ENCODE data around the gene CEP85. TPM values are rescaled to one million over a fixed set of nuclear protein-coding genes. Genes with fewer than 3 reads are reported as not detected.

CEP85 gene
- total and polyA plus RNA-seq, 4 donors = 2.6 to 14.6 (median 5.3) TPM

DNA sequence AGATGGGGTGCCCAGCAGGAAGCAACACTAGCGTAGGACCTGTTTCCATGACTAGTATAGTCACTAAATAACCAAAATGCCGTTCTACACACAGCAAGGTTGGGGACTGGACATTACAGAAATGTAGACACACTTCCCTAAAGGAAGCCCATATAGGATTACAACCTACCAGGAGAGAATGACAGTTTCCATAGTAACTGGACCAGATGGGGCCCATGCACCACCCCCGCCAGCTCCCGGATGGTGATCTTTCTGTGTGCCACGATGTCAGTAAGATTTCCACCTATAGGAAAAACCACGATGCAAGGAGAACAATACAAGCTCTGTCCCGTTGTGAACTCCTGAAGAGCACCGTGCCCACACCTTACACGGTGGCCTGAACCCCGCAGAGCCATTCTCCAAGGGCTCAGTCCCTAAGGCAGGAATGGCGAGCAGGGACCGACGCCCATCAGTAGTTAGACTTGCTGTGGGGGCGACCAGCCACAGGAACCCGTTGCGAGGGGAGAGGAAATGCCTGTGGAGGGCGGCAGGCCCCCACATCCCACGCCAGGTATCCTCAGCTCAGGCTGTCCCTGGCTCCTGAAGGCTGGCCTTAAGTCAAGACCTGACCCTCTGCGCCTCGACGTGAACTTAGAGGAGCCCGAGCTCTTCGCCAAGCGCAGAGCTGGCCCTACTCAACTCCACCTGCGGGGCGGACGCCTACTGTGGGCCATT, 13.6 kb upstream of the CEP85 start:
- no peaks in the 10 kb centered on the region for H3K27me3 ChIP-seq (ENCODE audit: control insufficient read depth in 4 of 4, insufficient read depth in 4 of 4, low read length in 3 of 4)
- H3K36me3 ChIP-seq (ENCODE audit: control insufficient read depth in 4 of 4, insufficient read depth in 3 of 4, low read depth in 1 of 4, low read length in 3 of 4) = no peaks in the 10 kb centered on the region
- no peak overlapping the region for H3K9ac ChIP-seq (ENCODE audit: low read depth in 1 of 2, low read length in 2 of 2)
- no peak overlapping the region for H3K4me3 ChIP-seq (ENCODE audit: low read depth in 1 of 3, low read length in 3 of 3)
- H3K27ac ChIP-seq (ENCODE audit: low read depth in 1 of 2, low read length in 2 of 2) = no peak overlapping the region
- TF ChIP-seq, protein P1, sequence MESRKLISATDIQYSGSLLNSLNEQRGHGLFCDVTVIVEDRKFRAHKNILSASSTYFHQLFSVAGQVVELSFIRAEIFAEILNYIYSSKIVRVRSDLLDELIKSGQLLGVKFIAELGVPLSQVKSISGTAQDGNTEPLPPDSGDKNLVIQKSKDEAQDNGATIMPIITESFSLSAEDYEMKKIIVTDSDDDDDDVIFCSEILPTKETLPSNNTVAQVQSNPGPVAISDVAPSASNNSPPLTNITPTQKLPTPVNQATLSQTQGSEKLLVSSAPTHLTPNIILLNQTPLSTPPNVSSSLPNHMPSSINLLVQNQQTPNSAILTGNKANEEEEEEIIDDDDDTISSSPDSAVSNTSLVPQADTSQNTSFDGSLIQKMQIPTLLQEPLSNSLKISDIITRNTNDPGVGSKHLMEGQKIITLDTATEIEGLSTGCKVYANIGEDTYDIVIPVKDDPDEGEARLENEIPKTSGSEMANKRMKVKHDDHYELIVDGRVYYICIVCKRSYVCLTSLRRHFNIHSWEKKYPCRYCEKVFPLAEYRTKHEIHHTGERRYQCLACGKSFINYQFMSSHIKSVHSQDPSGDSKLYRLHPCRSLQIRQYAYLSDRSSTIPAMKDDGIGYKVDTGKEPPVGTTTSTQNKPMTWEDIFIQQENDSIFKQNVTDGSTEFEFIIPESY (IDR thresholded peaks at IDR 0.05) = no peak
- TF ChIP-seq RAD21 (IDR thresholded peaks at IDR 0.05) (no peak), NR2F2 (IDR thresholded peaks at IDR 0.05) (no peak), JUND (IDR thresholded peaks at IDR 0.05) (no peak), EGR1 (IDR thresholded peaks at IDR 0.05; ENCODE audit: low read depth in 2 of 2) (no peak), RXRA (IDR thresholded peaks at IDR 0.05) (no peak), GABPA (IDR thresholded peaks at IDR 0.05 in 1 of 2, conservative IDR thresholded peaks at IDR 0.05 in 1 of 2) (no peak), HNF4A (conservative IDR thresholded peaks at IDR 0.05) (no peak), HNF4G (IDR thresholded peaks at IDR 0.05) (no peak), FOXA2 (IDR thresholded peaks at IDR 0.05) (no peak), FOXA1 (IDR thresholded peaks at IDR 0.05) (no peak), TAF1 (conservative IDR thresholded peaks at IDR 0.05) (no peak), YY1 (IDR thresholded peaks at IDR 0.05) (no peak), SP1 (IDR thresholded peaks at IDR 0.05) (no peak)
- TF ChIP-seq, protein P2, sequence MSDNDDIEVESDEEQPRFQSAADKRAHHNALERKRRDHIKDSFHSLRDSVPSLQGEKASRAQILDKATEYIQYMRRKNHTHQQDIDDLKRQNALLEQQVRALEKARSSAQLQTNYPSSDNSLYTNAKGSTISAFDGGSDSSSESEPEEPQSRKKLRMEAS (IDR thresholded peaks at IDR 0.05) = no peak
- TF ChIP-seq, protein P3, sequence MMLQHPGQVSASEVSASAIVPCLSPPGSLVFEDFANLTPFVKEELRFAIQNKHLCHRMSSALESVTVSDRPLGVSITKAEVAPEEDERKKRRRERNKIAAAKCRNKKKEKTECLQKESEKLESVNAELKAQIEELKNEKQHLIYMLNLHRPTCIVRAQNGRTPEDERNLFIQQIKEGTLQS (IDR thresholded peaks at IDR 0.05) = no peak
- TF ChIP-seq, protein P4, sequence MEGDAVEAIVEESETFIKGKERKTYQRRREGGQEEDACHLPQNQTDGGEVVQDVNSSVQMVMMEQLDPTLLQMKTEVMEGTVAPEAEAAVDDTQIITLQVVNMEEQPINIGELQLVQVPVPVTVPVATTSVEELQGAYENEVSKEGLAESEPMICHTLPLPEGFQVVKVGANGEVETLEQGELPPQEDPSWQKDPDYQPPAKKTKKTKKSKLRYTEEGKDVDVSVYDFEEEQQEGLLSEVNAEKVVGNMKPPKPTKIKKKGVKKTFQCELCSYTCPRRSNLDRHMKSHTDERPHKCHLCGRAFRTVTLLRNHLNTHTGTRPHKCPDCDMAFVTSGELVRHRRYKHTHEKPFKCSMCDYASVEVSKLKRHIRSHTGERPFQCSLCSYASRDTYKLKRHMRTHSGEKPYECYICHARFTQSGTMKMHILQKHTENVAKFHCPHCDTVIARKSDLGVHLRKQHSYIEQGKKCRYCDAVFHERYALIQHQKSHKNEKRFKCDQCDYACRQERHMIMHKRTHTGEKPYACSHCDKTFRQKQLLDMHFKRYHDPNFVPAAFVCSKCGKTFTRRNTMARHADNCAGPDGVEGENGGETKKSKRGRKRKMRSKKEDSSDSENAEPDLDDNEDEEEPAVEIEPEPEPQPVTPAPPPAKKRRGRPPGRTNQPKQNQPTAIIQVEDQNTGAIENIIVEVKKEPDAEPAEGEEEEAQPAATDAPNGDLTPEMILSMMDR (IDR thresholded peaks at IDR 0.05; ENCODE audit: low read depth, low read length, missing input control) = no peak
- TF ChIP-seq, protein P5, sequence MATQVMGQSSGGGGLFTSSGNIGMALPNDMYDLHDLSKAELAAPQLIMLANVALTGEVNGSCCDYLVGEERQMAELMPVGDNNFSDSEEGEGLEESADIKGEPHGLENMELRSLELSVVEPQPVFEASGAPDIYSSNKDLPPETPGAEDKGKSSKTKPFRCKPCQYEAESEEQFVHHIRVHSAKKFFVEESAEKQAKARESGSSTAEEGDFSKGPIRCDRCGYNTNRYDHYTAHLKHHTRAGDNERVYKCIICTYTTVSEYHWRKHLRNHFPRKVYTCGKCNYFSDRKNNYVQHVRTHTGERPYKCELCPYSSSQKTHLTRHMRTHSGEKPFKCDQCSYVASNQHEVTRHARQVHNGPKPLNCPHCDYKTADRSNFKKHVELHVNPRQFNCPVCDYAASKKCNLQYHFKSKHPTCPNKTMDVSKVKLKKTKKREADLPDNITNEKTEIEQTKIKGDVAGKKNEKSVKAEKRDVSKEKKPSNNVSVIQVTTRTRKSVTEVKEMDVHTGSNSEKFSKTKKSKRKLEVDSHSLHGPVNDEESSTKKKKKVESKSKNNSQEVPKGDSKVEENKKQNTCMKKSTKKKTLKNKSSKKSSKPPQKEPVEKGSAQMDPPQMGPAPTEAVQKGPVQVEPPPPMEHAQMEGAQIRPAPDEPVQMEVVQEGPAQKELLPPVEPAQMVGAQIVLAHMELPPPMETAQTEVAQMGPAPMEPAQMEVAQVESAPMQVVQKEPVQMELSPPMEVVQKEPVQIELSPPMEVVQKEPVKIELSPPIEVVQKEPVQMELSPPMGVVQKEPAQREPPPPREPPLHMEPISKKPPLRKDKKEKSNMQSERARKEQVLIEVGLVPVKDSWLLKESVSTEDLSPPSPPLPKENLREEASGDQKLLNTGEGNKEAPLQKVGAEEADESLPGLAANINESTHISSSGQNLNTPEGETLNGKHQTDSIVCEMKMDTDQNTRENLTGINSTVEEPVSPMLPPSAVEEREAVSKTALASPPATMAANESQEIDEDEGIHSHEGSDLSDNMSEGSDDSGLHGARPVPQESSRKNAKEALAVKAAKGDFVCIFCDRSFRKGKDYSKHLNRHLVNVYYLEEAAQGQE (IDR thresholded peaks at IDR 0.05) = no peak
- DNase-seq (ENCODE audit: low spot score) = no peak
- H3K9me3 ChIP-seq (ENCODE audit: control insufficient read depth in 4 of 4, low read length in 3 of 4) = no peaks in the 10 kb centered on the region
- 78% methylated on average over 27 of the region's 27 CpGs for WGBS
- H3K4me1 ChIP-seq (ENCODE audit: control insufficient read depth in 4 of 4, insufficient read depth in 4 of 4, low read length in 3 of 4) = peaks cover 0 to 6% (median 3%) of the 10 kb centered on the region in 4 donors
